GM23338 (cell line): ENCODE measurements around the gene TRIM43. TPM values are rescaled to one million over a fixed set of nuclear protein-coding genes. Genes with fewer than 3 reads are reported as not detected.
"Not testable (repeated sequence)": the region's sequence is repeated elsewhere in the genome, so short reads cannot be mapped to it uniquely, and the experiment has no call there.

Experiments used
- ATAC-seq: fragments of 200-7000 bp; cut with Tn5 transposase; 3 replicates; pipeline ENCODE4 v1.9.1; 2020
- DNase-seq: peaks from one replicate; pipeline ENCODE4 v3.0.0-alpha.2; 2015; ENCODE audit warnings: low spot score
- H2AFZ ChIP-seq: fragments of 200-600 bp; sonication (generic); 2 replicates; pipeline ENCODE4 v1.8.0; 2016; ENCODE audit warnings: antibody characterized with exemption, mild to moderate bottlenecking, moderate library complexity
- H3F3A ChIP-seq: fragments of 200-600 bp; sonication (generic); replicated peaks from 2 replicates; pipeline ENCODE4 v1.8.0; 2017; ENCODE audit warnings: antibody characterized with exemption, mixed run types, low read depth
- H3K27ac ChIP-seq: fragments of 200-600 bp; sonication (generic); 2 replicates; pipeline ENCODE4 v1.6.1; 2016; ENCODE audit warnings: low read depth
- H3K27me3 ChIP-seq: fragments of 200-600 bp; sonication (generic); 2 replicates; pipeline ENCODE4 v1.8.0; 2016; ENCODE audit warnings: mild to moderate bottlenecking, mixed run types, moderate library complexity; ENCODE audit not compliant: insufficient read depth
- H3K36me3 ChIP-seq: fragments of 200-600 bp; sonication (generic); 2 replicates; pipeline ENCODE4 v1.8.0; 2016; ENCODE audit warnings: mild to moderate bottlenecking; ENCODE audit not compliant: insufficient read depth
- H3K4me1 ChIP-seq: fragments of 200-600 bp; sonication (generic); 2 replicates; pipeline ENCODE4 v1.8.0; 2016; ENCODE audit warnings: mild to moderate bottlenecking, moderate library complexity; ENCODE audit not compliant: insufficient read depth
- H3K4me2 ChIP-seq: fragments of 200-600 bp; sonication (generic); 2 replicates; pipeline ENCODE4 v1.7.1; 2017; ENCODE audit warnings: mixed run types
- H3K4me3 ChIP-seq: fragments of 200-600 bp; sonication (generic); 2 replicates; pipeline ENCODE4 v1.6.1; 2016; ENCODE audit warnings: mixed run types
- H3K79me2 ChIP-seq: fragments of 200-600 bp; sonication (generic); replicated peaks from 2 replicates; pipeline ENCODE4 v1.8.0; 2017; ENCODE audit warnings: mild to moderate bottlenecking; ENCODE audit not compliant: insufficient read depth
- H3K9me2 ChIP-seq: fragments of 200-600 bp; sonication (generic); 2 replicates; pipeline ENCODE4 v1.8.0; 2017; ENCODE audit not compliant: insufficient read depth
- H4K20me1 ChIP-seq: fragments of 200-600 bp; sonication (generic); replicated peaks from 2 replicates; pipeline ENCODE4 v1.8.0; 2017; ENCODE audit warnings: mild to moderate bottlenecking; ENCODE audit not compliant: insufficient read depth
- H3K27ac Mint-ChIP-seq: 2 replicates; pipeline ENCODE4 v1.8.0; 2020; ENCODE audit warnings: inconsistent platforms, mild to moderate bottlenecking, moderate library complexity, mixed read lengths
- H3K27me3 Mint-ChIP-seq: 3 replicates; pipeline ENCODE4 v1.8.0; 2022; ENCODE audit warnings: low read depth, mild to moderate bottlenecking, moderate library complexity, mixed read lengths, inconsistent platforms; ENCODE audit not compliant: insufficient read depth, poor library complexity
- H3K36me3 Mint-ChIP-seq: 3 replicates; pipeline ENCODE4 v1.8.0; 2021; ENCODE audit warnings: low read depth, mild to moderate bottlenecking, inconsistent platforms, moderate library complexity, mixed read lengths
- H3K4me1 Mint-ChIP-seq: 3 replicates; pipeline ENCODE4 v1.8.0; 2020; ENCODE audit warnings: mild to moderate bottlenecking, inconsistent platforms, mixed read lengths
- H3K4me3 Mint-ChIP-seq: 3 replicates; pipeline ENCODE4 v1.8.0; 2021; ENCODE audit warnings: moderate library complexity, mild to moderate bottlenecking, inconsistent platforms, mixed read lengths
- H3K9me3 Mint-ChIP-seq: 3 replicates; pipeline ENCODE4 v1.8.0; 2020; ENCODE audit warnings: moderate library complexity, mild to moderate bottlenecking, inconsistent platforms, mixed read lengths
- CREB1 ChIP-seq: fragments of 250-450 bp; sonication (Bioruptor Pico); IDR thresholded peaks from 2 replicates; pipeline ENCODE4 v1.5.0; 2020; ENCODE audit warnings: low read depth, mild to moderate bottlenecking, moderate library complexity
- ETS1 ChIP-seq: IDR thresholded peaks from 2 replicates; pipeline ENCODE4 v1.6.1; 2016; ENCODE audit warnings: antibody characterized with exemption
- EZH2phosphoT487 ChIP-seq: fragments of 200-600 bp; sonication (generic); IDR thresholded peaks from one replicate; pipeline ENCODE4 v1.8.1; 2018; ENCODE audit warnings: antibody characterized with exemption; ENCODE audit not compliant: unreplicated experiment
- JUNB ChIP-seq: IDR thresholded peaks from one replicate; pipeline ENCODE4 v1.6.1; 2016; ENCODE audit warnings: antibody characterized with exemption; ENCODE audit not compliant: unreplicated experiment
- NANOG ChIP-seq: IDR thresholded peaks from 2 replicates; pipeline ENCODE4 v1.6.1; 2016; ENCODE audit warnings: antibody characterized with exemption, borderline replicate concordance
- POLR2AphosphoS5 ChIP-seq: IDR thresholded peaks from 2 replicates; pipeline ENCODE4 v1.6.1; 2016; ENCODE audit warnings: antibody characterized with exemption, low read depth
- REST ChIP-seq: IDR thresholded peaks from one replicate; pipeline ENCODE4 v1.6.1; 2018; ENCODE audit warnings: antibody characterized with exemption; ENCODE audit not compliant: unreplicated experiment
- STAT1 ChIP-seq: IDR thresholded peaks from one replicate; pipeline ENCODE4 v1.6.1; 2016; ENCODE audit warnings: antibody characterized with exemption; ENCODE audit not compliant: unreplicated experiment
- ZNF331 ChIP-seq: fragments of 250-450 bp; sonication (Bioruptor Pico); IDR thresholded peaks from 2 replicates; pipeline ENCODE4 v1.5.0; 2020; ENCODE audit warnings: low read depth, mild to moderate bottlenecking, moderate library complexity
- long read RNA-seq: library from polyadenylated mRNA; unstranded; transcript quantifications from one replicate; pipeline ENCODE4 v2.0.0, GENCODE V29; 2020; ENCODE audit not compliant: unreplicated experiment
- polyA plus RNA-seq: library from polyadenylated mRNA; unstranded; fragments of >200 nt; fragmentation: Nextera tagmentation; extraction: Ambion mirVana; gene quantifications from 2 replicates; pipeline ENCODE4 v1.2.1, GENCODE V29; 2016
- total RNA-seq: library from RNA; depleted of rRNA; stranded (reverse); fragments of >200 nt; shearing (Covaris generic); gene quantifications from 2 replicates; pipeline ENCODE4 v1.2.3, GENCODE V29; 2014; rRNA removed
- TF ChIP-seq, protein P1 (sequence below): fragments of 250-450 bp; sonication (Bioruptor Pico); IDR thresholded peaks from 2 replicates; pipeline ENCODE4 v1.5.0; 2020; ENCODE audit warnings: mild to moderate bottlenecking, moderate library complexity

Gene TRIM43
- total RNA-seq = 0.23 and 0.59 TPM in 2 replicates
- 0.40 TPM in 1 of 2 replicates, not detected in the other for polyA plus RNA-seq
- long read RNA-seq = 0 reads

DNA sequence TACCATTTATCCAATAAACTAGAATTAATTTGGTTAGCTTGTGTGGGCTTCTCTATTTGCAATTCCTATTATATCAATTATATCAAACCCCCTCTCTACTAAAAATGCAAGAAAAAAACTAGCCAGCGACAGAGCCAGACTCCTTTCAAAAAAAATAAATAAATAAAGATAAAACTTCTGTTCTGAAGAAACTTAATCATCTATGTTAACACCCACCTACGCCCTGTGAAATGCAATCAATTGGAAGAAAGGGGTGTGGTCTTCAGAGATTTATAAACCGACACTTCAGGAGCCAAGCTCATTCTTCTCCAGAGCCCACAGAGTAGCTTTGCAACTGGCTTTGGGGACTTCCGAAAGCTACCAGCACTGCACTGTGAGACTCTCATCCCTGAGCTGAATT is at the start of gene TRIM43:
TSS of gene TRIM43 (plus strand) at position 301 of the 400 bp plus-strand sequence. CDS start 2,023 bp downstream, outside the sequence.
- not testable (repeated sequence) for H3K4me1 Mint-ChIP-seq, H4K20me1 ChIP-seq, H3K36me3 ChIP-seq, ATAC-seq, H3F3A ChIP-seq, H2AFZ ChIP-seq, H3K9me2 ChIP-seq, H3K27me3 ChIP-seq, H3K36me3 Mint-ChIP-seq, H3K27ac Mint-ChIP-seq, H3K4me3 Mint-ChIP-seq, H3K79me2 ChIP-seq, H3K9me3 Mint-ChIP-seq, H3K4me1 ChIP-seq, H3K27me3 Mint-ChIP-seq, H3K27ac ChIP-seq, DNase-seq, H3K4me3 ChIP-seq, H3K4me2 ChIP-seq

DNA sequence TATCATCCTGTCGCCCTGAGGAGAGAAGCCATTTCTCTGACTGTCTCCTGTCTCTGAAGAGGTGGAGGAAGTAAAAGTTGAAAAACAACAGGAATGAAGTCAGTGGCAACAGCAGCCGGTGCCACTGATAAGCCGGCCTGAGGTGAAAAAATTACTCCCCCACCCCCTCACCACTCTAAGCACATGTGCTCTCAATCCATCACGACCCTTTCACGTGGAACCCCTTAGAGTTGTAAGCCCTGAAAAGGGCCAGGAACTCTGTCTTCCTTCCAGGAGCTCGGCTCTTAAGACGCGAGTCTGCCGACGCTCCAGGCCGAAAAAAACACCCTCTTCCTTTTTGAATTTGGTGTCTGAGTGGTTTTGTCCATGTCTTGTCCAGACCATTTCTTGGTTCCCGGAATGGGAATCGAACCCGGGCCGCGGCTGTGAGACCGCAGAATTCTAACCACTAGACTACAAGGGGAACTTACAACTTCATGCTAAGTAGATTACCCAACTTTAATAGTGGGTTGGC is 40.7 kb upstream of the TRIM43 start:
- Mint-ChIP-seq H3K4me1 (no peaks in the 10 kb centered on the region), H3K27me3 (peaks cover 4% of the 10 kb centered on the region), H3K4me3 (no peak overlapping the region), H3K27ac (no peak overlapping the region), H3K36me3 (no peaks in the 10 kb centered on the region), H3K9me3 (no peaks in the 10 kb centered on the region)
- no peak for DNase-seq
- no peak for ATAC-seq
- Histone ChIP-seq H2AFZ (no peak overlapping the region), H3K27ac (no peak overlapping the region), H3K4me3 (no peak overlapping the region), H3K79me2 (no peaks in the 10 kb centered on the region), H3K36me3 (no peaks in the 10 kb centered on the region), H3K4me1 (no peaks in the 10 kb centered on the region), H3K9me2 (no peaks in the 10 kb centered on the region), H3F3A (no peaks in the 10 kb centered on the region), H4K20me1 (no peaks in the 10 kb centered on the region), H3K27me3 (no peaks in the 10 kb centered on the region), H3K4me2 (no peak overlapping the region)
- TF ChIP-seq EZH2phosphoT487 (no peak), REST (no peak), ZNF331 (no peak), POLR2AphosphoS5 (no peak), CREB1 (no peak), JUNB (no peak), NANOG (no peak), ETS1 (no peak), STAT1 (no peak)
- TF ChIP-seq, protein P1, sequence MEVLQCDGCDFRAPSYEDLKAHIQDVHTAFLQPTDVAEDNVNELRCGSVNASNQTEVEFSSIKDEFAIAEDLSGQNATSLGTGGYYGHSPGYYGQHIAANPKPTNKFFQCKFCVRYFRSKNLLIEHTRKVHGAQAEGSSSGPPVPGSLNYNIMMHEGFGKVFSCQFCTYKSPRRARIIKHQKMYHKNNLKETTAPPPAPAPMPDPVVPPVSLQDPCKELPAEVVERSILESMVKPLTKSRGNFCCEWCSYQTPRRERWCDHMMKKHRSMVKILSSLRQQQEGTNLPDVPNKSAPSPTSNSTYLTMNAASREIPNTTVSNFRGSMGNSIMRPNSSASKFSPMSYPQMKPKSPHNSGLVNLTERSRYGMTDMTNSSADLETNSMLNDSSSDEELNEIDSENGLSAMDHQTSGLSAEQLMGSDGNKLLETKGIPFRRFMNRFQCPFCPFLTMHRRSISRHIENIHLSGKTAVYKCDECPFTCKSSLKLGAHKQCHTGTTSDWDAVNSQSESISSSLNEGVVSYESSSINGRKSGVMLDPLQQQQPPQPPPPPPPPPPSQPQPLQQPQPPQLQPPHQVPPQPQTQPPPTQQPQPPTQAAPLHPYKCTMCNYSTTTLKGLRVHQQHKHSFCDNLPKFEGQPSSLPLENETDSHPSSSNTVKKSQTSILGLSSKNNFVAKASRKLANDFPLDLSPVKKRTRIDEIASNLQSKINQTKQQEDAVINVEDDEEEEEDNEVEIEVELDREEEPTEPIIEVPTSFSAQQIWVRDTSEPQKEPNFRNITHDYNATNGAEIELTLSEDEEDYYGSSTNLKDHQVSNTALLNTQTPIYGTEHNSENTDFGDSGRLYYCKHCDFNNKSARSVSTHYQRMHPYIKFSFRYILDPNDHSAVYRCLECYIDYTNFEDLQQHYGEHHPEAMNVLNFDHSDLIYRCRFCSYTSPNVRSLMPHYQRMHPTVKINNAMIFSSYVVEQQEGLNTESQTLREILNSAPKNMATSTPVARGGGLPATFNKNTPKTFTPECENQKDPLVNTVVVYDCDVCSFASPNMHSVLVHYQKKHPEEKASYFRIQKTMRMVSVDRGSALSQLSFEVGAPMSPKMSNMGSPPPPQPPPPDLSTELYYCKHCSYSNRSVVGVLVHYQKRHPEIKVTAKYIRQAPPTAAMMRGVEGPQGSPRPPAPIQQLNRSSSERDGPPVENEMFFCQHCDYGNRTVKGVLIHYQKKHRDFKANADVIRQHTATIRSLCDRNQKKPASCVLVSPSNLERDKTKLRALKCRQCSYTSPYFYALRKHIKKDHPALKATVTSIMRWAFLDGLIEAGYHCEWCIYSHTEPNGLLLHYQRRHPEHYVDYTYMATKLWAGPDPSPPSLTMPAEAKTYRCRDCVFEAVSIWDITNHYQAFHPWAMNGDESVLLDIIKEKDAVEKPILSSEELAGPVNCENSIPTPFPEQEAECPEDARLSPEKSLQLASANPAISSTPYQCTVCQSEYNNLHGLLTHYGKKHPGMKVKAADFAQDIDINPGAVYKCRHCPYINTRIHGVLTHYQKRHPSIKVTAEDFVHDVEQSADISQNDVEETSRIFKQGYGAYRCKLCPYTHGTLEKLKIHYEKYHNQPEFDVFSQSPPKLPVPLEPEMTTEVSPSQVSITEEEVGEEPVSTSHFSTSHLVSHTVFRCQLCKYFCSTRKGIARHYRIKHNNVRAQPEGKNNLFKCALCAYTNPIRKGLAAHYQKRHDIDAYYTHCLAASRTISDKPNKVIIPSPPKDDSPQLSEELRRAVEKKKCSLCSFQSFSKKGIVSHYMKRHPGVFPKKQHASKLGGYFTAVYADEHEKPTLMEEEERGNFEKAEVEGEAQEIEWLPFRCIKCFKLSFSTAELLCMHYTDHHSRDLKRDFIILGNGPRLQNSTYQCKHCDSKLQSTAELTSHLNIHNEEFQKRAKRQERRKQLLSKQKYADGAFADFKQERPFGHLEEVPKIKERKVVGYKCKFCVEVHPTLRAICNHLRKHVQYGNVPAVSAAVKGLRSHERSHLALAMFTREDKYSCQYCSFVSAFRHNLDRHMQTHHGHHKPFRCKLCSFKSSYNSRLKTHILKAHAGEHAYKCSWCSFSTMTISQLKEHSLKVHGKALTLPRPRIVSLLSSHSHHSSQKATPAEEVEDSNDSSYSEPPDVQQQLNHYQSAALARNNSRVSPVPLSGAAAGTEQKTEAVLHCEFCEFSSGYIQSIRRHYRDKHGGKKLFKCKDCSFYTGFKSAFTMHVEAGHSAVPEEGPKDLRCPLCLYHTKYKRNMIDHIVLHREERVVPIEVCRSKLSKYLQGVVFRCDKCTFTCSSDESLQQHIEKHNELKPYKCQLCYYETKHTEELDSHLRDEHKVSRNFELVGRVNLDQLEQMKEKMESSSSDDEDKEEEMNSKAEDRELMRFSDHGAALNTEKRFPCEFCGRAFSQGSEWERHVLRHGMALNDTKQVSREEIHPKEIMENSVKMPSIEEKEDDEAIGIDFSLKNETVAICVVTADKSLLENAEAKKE = no peak
